Right lobe of liver (tissue), 4 donors: ENCODE data around the gene VEGFA.

Experiments used
- CTCF ChIP-seq, 4 donors: fragments of 200-600 bp in 3 of 4; fragments of 450-650 bp in 1 of 4; IDR thresholded peaks; one replicate each; pipeline versions ENCODE4 v1.5.1 to v1.8.0; 2016 to 2022; ENCODE audit warnings: antibody characterized with exemption in 4 of 4, mild to moderate bottlenecking in 2 of 4
- POLR2A ChIP-seq: fragments of 450-650 bp; IDR thresholded peaks from one replicate; pipeline ENCODE4 v1.6.1; 2017; ENCODE audit warnings: antibody characterized with exemption, mild to moderate bottlenecking
- donor health status: DM: no; HTN: no; CAD: no.
- donor health status: DM: no; HTN: no; CAD: no.
- donor health status: DM: no; HTN: yes; CAD: no.

- TF ChIP-seq CTCF (IDR thresholded peaks at IDR 0.05) (no peak), POLR2A (no peak)
Observed at GRCh38 chr6:43806758-43807227, 36.8 kb downstream of the VEGFA start.
